GM19035 (cell line): ENCODE measurements around the gene CWF19L1.

ENCODE experiments used
- ATAC-seq: cut with Tn5 transposase; IDR thresholded peaks from one replicate; pipeline ENCODE4 v1.9.1; 2021; ENCODE audit not compliant: unreplicated experiment

CWF19L1 gene

GRCh38 chr10:100184426-100184825 lies 83.0 kb downstream of the CWF19L1 start:
- no peak for ATAC-seq

- no peak for ATAC-seq
Measured at GRCh38 chr10:100183481-100183880, 84.0 kb downstream of the CWF19L1 start.

GRCh38 chr10:100182908-100183307 lies 84.5 kb downstream of the CWF19L1 start:
- no peak for ATAC-seq
